Measurements from ENCODE around the gene AXL. TPM values are rescaled to one million over a fixed set of nuclear protein-coding genes. Genes with fewer than 3 reads are reported as not detected.

Gene AXL
- total RNA-seq, 1 experiment from 2014 or later, result 128 TPM

DNA sequence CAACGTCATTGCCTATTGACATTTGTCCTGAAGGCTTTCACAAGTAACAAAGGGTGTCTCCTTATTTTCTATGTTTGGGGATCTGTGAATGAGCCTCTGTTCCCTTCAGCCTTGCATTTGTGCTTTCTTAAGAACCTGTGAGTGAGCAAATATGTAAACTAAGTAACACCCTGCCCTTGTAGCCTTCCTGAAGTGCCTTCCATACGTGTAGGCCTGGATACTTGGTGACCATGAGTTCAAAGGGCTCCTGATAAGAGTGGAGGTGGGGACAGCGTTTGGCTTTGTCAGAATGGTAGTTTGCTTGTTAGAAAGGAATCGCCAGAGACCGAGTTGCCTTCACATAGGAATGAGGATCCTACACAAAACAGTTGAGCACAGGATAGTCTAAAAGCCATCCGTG lies 76.5 kb downstream of the AXL start:
- no peaks in the 10 kb centered on the region for H3K27me3 ChIP-seq (ENCODE audit: control insufficient read depth, insufficient read depth, low read length)
- no TSS peak for BruUV-seq (replicated peaks)
- H3K4me3 ChIP-seq (ENCODE audit: low read depth in 2 of 2, low read length in 2 of 2), result no peak overlapping the region
- H3K36me3 ChIP-seq (ENCODE audit: control insufficient read depth, insufficient read depth, low read length), result peaks cover 17% of the 10 kb centered on the region
- intact Hi-C loops (cut with micrococcal nuclease; ENCODE audit: unreplicated experiment), result no loop called here
- POLR2A ChIA-PET, result no interaction called here
- no peak for TF ChIP-seq TCF7L2 (IDR thresholded peaks at IDR 0.05; ENCODE audit: low read depth, low read length)
- TF ChIP-seq, protein P1, sequence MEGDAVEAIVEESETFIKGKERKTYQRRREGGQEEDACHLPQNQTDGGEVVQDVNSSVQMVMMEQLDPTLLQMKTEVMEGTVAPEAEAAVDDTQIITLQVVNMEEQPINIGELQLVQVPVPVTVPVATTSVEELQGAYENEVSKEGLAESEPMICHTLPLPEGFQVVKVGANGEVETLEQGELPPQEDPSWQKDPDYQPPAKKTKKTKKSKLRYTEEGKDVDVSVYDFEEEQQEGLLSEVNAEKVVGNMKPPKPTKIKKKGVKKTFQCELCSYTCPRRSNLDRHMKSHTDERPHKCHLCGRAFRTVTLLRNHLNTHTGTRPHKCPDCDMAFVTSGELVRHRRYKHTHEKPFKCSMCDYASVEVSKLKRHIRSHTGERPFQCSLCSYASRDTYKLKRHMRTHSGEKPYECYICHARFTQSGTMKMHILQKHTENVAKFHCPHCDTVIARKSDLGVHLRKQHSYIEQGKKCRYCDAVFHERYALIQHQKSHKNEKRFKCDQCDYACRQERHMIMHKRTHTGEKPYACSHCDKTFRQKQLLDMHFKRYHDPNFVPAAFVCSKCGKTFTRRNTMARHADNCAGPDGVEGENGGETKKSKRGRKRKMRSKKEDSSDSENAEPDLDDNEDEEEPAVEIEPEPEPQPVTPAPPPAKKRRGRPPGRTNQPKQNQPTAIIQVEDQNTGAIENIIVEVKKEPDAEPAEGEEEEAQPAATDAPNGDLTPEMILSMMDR (IDR thresholded peaks at IDR 0.05), result no peak
- no peak for TF ChIP-seq SIN3A (IDR thresholded peaks at IDR 0.05; ENCODE audit: borderline replicate concordance, insufficient read depth, low read depth, low read length)
- no peak for TF ChIP-seq POLR2AphosphoS5 (IDR thresholded peaks at IDR 0.05; ENCODE audit: low read depth, low read length)
- TF ChIP-seq, protein P2, sequence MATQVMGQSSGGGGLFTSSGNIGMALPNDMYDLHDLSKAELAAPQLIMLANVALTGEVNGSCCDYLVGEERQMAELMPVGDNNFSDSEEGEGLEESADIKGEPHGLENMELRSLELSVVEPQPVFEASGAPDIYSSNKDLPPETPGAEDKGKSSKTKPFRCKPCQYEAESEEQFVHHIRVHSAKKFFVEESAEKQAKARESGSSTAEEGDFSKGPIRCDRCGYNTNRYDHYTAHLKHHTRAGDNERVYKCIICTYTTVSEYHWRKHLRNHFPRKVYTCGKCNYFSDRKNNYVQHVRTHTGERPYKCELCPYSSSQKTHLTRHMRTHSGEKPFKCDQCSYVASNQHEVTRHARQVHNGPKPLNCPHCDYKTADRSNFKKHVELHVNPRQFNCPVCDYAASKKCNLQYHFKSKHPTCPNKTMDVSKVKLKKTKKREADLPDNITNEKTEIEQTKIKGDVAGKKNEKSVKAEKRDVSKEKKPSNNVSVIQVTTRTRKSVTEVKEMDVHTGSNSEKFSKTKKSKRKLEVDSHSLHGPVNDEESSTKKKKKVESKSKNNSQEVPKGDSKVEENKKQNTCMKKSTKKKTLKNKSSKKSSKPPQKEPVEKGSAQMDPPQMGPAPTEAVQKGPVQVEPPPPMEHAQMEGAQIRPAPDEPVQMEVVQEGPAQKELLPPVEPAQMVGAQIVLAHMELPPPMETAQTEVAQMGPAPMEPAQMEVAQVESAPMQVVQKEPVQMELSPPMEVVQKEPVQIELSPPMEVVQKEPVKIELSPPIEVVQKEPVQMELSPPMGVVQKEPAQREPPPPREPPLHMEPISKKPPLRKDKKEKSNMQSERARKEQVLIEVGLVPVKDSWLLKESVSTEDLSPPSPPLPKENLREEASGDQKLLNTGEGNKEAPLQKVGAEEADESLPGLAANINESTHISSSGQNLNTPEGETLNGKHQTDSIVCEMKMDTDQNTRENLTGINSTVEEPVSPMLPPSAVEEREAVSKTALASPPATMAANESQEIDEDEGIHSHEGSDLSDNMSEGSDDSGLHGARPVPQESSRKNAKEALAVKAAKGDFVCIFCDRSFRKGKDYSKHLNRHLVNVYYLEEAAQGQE (IDR thresholded peaks at IDR 0.05; ENCODE audit: insufficient read depth in 1 of 2, low read depth in 2 of 2, low read length in 1 of 2), result no peak
- H3K9me3 ChIP-seq (ENCODE audit: control insufficient read depth, insufficient read depth, low read depth, low read length), result no peaks in the 10 kb centered on the region
- H3K4me1 ChIP-seq (ENCODE audit: control insufficient read depth, insufficient read depth, low read length), result no peaks in the 10 kb centered on the region
- ATAC-seq (no peak), DNase-seq (ENCODE audit: low read depth, low spot score) (no peak)
- H3K27ac ChIP-seq (ENCODE audit: low read length), result no peak overlapping the region
- in situ Hi-C loops (cut with HindIII; ENCODE audit: low pct_unique_long_range_greater_than_20kb, low sequenced_read_pairs), result no loop called here
- CTCF ChIA-PET, result no interaction called here

DNA sequence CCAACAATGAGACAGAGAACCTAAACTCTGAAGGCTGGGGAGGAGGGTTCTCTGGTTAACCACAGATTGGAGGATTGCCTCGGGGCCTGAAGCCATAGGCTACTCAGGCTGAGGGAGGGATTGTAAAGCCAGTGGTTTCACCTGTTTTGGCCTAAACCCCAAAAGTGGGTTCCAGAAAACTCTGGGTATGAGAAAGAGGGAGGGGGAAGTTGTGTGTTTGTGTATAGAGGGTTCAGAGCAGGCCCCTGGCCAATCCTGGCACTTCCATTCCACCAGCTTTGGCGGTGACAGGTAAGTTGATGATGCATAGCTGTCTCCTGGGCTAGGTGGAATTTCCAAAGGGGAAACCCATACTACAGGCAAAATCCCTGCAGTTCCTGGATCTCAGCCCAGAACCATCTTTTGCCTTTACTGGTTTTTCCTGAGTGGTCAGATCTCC lies 77.4 kb downstream of the AXL start:
- intact Hi-C loops (cut with micrococcal nuclease; ENCODE audit: unreplicated experiment) (no loop called here), in situ Hi-C loops (cut with HindIII; ENCODE audit: low pct_unique_long_range_greater_than_20kb, low sequenced_read_pairs) (no loop called here)
- no peaks in the 10 kb centered on the region for H3K4me1 ChIP-seq (ENCODE audit: control insufficient read depth, insufficient read depth, low read length)
- H3K36me3 ChIP-seq (ENCODE audit: control insufficient read depth, insufficient read depth, low read length), result peaks cover 18% of the 10 kb centered on the region
- TF ChIP-seq, protein P2 (IDR thresholded peaks at IDR 0.05; ENCODE audit: insufficient read depth in 1 of 2, low read depth in 2 of 2, low read length in 1 of 2), result no peak
- TF ChIP-seq TCF7L2 (IDR thresholded peaks at IDR 0.05; ENCODE audit: low read depth, low read length) (no peak), SIN3A (IDR thresholded peaks at IDR 0.05; ENCODE audit: borderline replicate concordance, insufficient read depth, low read depth, low read length) (no peak), POLR2AphosphoS5 (IDR thresholded peaks at IDR 0.05; ENCODE audit: low read depth, low read length) (no peak)
- TF ChIP-seq, protein P1 (IDR thresholded peaks at IDR 0.05), result no peak
- ChIA-PET POLR2A (no interaction called here), CTCF (no interaction called here)
- DNase-seq (ENCODE audit: low read depth, low spot score) (no peak), ATAC-seq (no peak)
- BruUV-seq (replicated peaks), result no TSS peak
- no peak overlapping the region for H3K27ac ChIP-seq (ENCODE audit: low read length)
- no peaks in the 10 kb centered on the region for H3K27me3 ChIP-seq (ENCODE audit: control insufficient read depth, insufficient read depth, low read length)
- no peak overlapping the region for H3K4me3 ChIP-seq (ENCODE audit: low read depth in 2 of 2, low read length in 2 of 2)
- H3K9me3 ChIP-seq (ENCODE audit: control insufficient read depth, insufficient read depth, low read depth, low read length), result no peaks in the 10 kb centered on the region

Data from Panc1 (cell line).